VCaP (cell line): Measurements from ENCODE around the gene PRKCA.
A peak's percentile ranks its signal among the peaks of the same experiment; 100 is the strongest.

Experiments used
- H3K27ac ChIP-seq: fragments of 450-650 bp; 2 replicates; pipeline ENCODE4 v1.5.1; 2017
- CTCF ChIP-seq: fragments of 450-650 bp; conservative IDR thresholded peaks from 2 replicates; pipeline ENCODE4 v1.5.1; 2017; ENCODE audit warnings: mild to moderate bottlenecking, moderate library complexity

PRKCA gene

GRCh38 chr17:66762276-66762675 lies 459.9 kb downstream of the PRKCA start:
- no peak for TF ChIP-seq CTCF
- H3K27ac ChIP-seq: no peak overlapping the region

GRCh38 chr17:66763056-66763455 lies 460.6 kb downstream of the PRKCA start:
- TF ChIP-seq CTCF: no peak
- H3K27ac ChIP-seq: no peak overlapping the region

GRCh38 chr17:66764506-66764905 lies 462.1 kb downstream of the PRKCA start:
- no peak for TF ChIP-seq CTCF
- H3K27ac ChIP-seq: no peak overlapping the region

GRCh38 chr17:66767154-66767933 lies 464.9 kb downstream of the PRKCA start:
- TF ChIP-seq CTCF: no peak
- H3K27ac ChIP-seq: no peak overlapping the region

- H3K27ac ChIP-seq: peak overlapping the region; percentile 10
- no peak for TF ChIP-seq CTCF
These were observed 467.5 kb downstream of the PRKCA start for GRCh38 chr17:66769911-66770310.

GRCh38 chr17:66772148-66772812 lies 469.9 kb downstream of the PRKCA start:
- TF ChIP-seq CTCF: no peak
- H3K27ac ChIP-seq: peak overlapping the region; percentile 64

GRCh38 chr17:66775271-66775670 lies 472.9 kb downstream of the PRKCA start:
- no peak for TF ChIP-seq CTCF
- H3K27ac ChIP-seq: no peak overlapping the region
